CD4-positive, CD25-positive, alpha-beta regulatory T cell (primary cell): ENCODE results near the gene THAP12. TPM values are rescaled to one million over a fixed set of nuclear protein-coding genes. Genes with fewer than 3 reads are reported as not detected.

Experiments
- ATAC-seq, 2 donors: fragments of 150-1000 bp; cut with Tn5 transposase; one replicate each; pipeline ENCODE4 v1.10.0; 2021; ENCODE audit warnings: low read depth in 2 of 2, moderate number of reproducible peaks in 2 of 2, moderate library complexity in 1 of 2
- DNase-seq, 3 donors: peaks; one replicate each; pipeline versions ENCODE4 v3.0.0 to v3.0.0-alpha.2; 2012 to 2022; ENCODE audit warnings: mixed read lengths in 1 of 3
- H3K27ac ChIP-seq: one replicate; pipeline ENCODE4 v1.7.0; 2013; ENCODE audit warnings: mild to moderate bottlenecking, low read length; ENCODE audit not compliant: insufficient read depth, poor library complexity, severe bottlenecking
- H3K27me3 ChIP-seq: one replicate; pipeline ENCODE4 v1.7.0; 2013; ENCODE audit warnings: low read length; ENCODE audit not compliant: control insufficient read depth, insufficient read depth
- H3K36me3 ChIP-seq: one replicate; pipeline ENCODE4 v1.7.0; 2013; ENCODE audit warnings: mild to moderate bottlenecking, low read length, moderate library complexity; ENCODE audit not compliant: control insufficient read depth, insufficient read depth
- H3K4me1 ChIP-seq: 2 replicates; pipeline ENCODE4 v1.7.0; 2013; ENCODE audit warnings: mild to moderate bottlenecking, low read length; ENCODE audit not compliant: insufficient read depth, control insufficient read depth, poor library complexity, severe bottlenecking
- H3K4me3 ChIP-seq: one replicate; pipeline ENCODE4 v1.7.0; 2013; ENCODE audit warnings: low read depth, mild to moderate bottlenecking, low read length, moderate library complexity
- H3K9me3 ChIP-seq, 2 experiments: 1 replicate in 1 of 2; 2 replicates in 1 of 2; pipeline ENCODE4 v1.7.0; 2013; ENCODE audit warnings: low read length in 2 of 2, mild to moderate bottlenecking in 1 of 2, moderate library complexity in 1 of 2; ENCODE audit not compliant: control insufficient read depth in 2 of 2
- H3K27ac Mint-ChIP-seq, 3 donors: one replicate each; pipeline ENCODE4 v1.8.0; 2020 to 2022; ENCODE audit warnings: mild to moderate bottlenecking in 3 of 3, mixed read lengths in 3 of 3, moderate library complexity in 2 of 3
- H3K27me3 Mint-ChIP-seq: one replicate; pipeline ENCODE4 v1.8.0; 2022; ENCODE audit warnings: mild to moderate bottlenecking, mixed read lengths
- H3K36me3 Mint-ChIP-seq: one replicate; pipeline ENCODE4 v1.8.0; 2020; ENCODE audit warnings: mixed read lengths
- H3K4me1 Mint-ChIP-seq, 4 donors: one replicate each; pipeline ENCODE4 v1.8.0; 2020 to 2022; ENCODE audit warnings: mixed read lengths in 4 of 4, mild to moderate bottlenecking in 1 of 4
- H3K4me3 Mint-ChIP-seq, 4 donors: one replicate each; pipeline ENCODE4 v1.8.0; 2020 to 2022; ENCODE audit warnings: mild to moderate bottlenecking in 4 of 4, mixed read lengths in 4 of 4, moderate library complexity in 3 of 4
- H3K9me3 Mint-ChIP-seq, 7 donors: one replicate each; pipeline ENCODE4 v1.8.0; 2020 to 2022; ENCODE audit warnings: mixed read lengths in 7 of 7, mild to moderate bottlenecking in 3 of 7, moderate library complexity in 2 of 7
- polyA plus RNA-seq, 4 donors: library from polyadenylated mRNA; unstranded; fragments of 300-500 nt; fragmentation: Illumina TruSeq; gene quantifications; one replicate each; pipeline ENCODE4 v1.2.3, GENCODE V29; 2021
- total RNA-seq: library from RNA; stranded (reverse); gene quantifications from one replicate; pipeline ENCODE4 v1.2.3, GENCODE V29; 2022

The THAP12 gene, protein sequence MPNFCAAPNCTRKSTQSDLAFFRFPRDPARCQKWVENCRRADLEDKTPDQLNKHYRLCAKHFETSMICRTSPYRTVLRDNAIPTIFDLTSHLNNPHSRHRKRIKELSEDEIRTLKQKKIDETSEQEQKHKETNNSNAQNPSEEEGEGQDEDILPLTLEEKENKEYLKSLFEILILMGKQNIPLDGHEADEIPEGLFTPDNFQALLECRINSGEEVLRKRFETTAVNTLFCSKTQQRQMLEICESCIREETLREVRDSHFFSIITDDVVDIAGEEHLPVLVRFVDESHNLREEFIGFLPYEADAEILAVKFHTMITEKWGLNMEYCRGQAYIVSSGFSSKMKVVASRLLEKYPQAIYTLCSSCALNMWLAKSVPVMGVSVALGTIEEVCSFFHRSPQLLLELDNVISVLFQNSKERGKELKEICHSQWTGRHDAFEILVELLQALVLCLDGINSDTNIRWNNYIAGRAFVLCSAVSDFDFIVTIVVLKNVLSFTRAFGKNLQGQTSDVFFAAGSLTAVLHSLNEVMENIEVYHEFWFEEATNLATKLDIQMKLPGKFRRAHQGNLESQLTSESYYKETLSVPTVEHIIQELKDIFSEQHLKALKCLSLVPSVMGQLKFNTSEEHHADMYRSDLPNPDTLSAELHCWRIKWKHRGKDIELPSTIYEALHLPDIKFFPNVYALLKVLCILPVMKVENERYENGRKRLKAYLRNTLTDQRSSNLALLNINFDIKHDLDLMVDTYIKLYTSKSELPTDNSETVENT
- total RNA-seq (51.2 TPM), polyA plus RNA-seq (10 to 100 TPM; 65.0 to 71.0 (median 66.9) TPM)

DNA sequence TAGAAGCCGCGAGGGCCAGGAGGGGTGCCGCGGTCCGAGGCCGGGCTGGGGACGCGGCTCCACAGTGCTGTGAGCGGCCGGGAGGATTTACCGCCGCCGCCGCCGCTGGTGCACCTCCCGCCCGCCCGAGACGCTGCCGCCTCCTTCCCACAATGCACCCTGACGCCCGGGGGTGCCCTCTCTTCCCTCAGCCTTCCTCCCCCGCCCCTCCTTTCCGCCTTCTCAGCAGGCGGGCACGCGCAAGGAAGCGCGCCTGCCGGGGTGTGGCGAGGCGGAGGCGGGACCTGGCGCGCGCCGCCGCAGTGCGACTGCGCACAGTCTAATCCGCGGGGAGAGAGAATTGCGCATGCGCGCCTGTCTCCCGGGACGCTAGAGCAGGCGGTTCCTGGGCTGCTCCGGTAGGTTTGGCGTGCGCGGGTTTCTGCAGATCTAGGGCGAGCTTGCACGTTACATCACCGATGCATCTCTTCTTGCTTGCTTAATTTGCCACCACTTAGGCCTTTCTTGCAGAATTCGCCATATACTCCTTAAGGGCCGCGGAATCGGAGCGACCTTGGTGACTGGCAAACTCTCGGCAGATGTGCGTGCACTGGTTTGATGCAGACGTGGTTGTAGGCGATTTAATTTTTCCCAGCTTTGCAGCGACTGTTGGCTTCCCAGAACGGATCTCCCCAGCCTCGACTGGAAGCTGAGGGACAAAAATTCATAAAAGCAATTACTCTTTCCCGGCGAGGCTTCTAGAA lies at the start of gene THAP12, which contains the start of gene GVQW3:
Gene THAP12 (minus strand): TSS at position 156 of the 743 bp plus-strand sequence. CDS start 296 bp downstream, outside the sequence.
Gene GVQW3 (plus strand): TSS at position 347 of the 743 bp plus-strand sequence. CDS start 506 bp downstream, outside the sequence.
- Histone ChIP-seq H3K36me3 (peaks cover 2% of the 10 kb centered on the region), H3K27me3 (no peaks in the 10 kb centered on the region), H3K4me1 (peaks cover 44% of the 10 kb centered on the region), H3K4me3 (peak within 1 kb of the TSS; percentile 94), H3K9me3 (no peaks in the 10 kb centered on the region), H3K27ac (peak within 1 kb of the TSS; percentile 64)
- H3K4me1 Mint-ChIP-seq, result peaks cover 27 to 78% (median 61%) of the 10 kb centered on the region in 4 donors
- peak within 1 kb of the TSS; percentile 85 to 93 (median 90) for H3K27ac Mint-ChIP-seq
- H3K27me3 Mint-ChIP-seq, result no peaks in the 10 kb centered on the region
- peaks cover 7% of the 10 kb centered on the region for H3K36me3 Mint-ChIP-seq
- peak; percentile 88 to 91 for ATAC-seq
- H3K4me3 Mint-ChIP-seq, result peak within 1 kb of the TSS; percentile 94 to 99 (median 96)
- H3K9me3 Mint-ChIP-seq, result peaks cover 0 to under 1% (median 0%) of the 10 kb centered on the region in 7 donors
- peak; percentile 96 to 99 (median 98) for DNase-seq

DNA sequence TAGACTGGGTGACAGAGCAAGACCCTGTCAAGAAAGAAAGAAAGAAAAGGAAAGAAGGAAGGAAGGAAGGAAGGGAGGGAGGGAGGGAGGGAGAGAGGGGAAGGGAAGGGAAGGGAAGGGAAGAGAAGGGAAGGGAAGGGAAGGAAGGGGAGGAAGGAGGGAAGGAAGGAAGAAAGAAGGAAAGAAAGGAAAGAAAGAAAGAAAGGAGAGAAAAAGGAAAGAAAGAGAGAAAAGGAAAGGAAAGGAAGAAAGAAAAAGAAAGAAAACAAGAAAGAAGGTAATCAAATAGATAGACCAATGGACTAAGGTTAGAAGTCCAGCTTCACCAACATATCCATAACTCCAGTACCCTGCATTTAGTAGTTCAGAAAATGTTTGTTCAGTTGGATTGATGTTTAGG lies 45.7 kb upstream of the THAP12 start:
- H3K36me3 Mint-ChIP-seq, result no peaks in the 10 kb centered on the region
- H3K9me3 Mint-ChIP-seq, result no peaks in the 10 kb centered on the region
- H3K36me3 ChIP-seq, result no peaks in the 10 kb centered on the region
- H3K27me3 Mint-ChIP-seq, result no peaks in the 10 kb centered on the region
- no peaks in the 10 kb centered on the region for H3K9me3 ChIP-seq
- no peak overlapping the region for H3K27ac ChIP-seq
- H3K4me3 Mint-ChIP-seq, result no peak overlapping the region
- DNase-seq, result no peak
- peaks cover 7% of the 10 kb centered on the region for H3K4me1 ChIP-seq
- ATAC-seq, result no peak
- H3K4me3 ChIP-seq, result no peak overlapping the region
- H3K27ac Mint-ChIP-seq, result no peak overlapping the region
- peaks cover 5 to 10% (median 8%) of the 10 kb centered on the region in 4 donors for H3K4me1 Mint-ChIP-seq
- H3K27me3 ChIP-seq, result no peaks in the 10 kb centered on the region

DNA sequence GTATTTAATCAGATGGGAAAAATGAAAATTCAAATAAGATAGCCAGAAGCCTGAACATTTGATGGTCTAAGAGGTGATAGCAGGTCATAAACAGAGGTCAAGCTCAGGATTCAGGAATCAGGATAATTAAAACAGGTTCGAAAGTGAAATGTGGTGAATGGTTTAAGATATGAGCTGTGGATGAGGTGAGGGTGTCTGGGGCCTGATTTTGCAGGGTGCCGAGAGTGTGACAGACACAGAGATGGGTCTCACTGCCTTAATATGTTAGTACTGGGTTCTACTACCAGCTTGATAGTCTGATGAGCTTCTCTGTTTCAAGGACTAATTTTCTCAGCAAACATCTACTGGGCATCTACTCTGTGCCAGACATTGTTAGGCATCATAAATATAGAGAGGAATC lies 44.0 kb upstream of the THAP12 start:
- no peaks in the 10 kb centered on the region for H3K9me3 ChIP-seq
- peaks cover 7% of the 10 kb centered on the region for H3K4me1 ChIP-seq
- H3K27me3 Mint-ChIP-seq, result no peaks in the 10 kb centered on the region
- peaks cover 5 to 10% (median 8%) of the 10 kb centered on the region in 4 donors for H3K4me1 Mint-ChIP-seq
- ATAC-seq (no peak), DNase-seq (no peak)
- peak overlapping the region in 2 of 3 donors; percentile 3 to 9 for H3K27ac Mint-ChIP-seq
- no peak overlapping the region for H3K27ac ChIP-seq
- no peaks in the 10 kb centered on the region for H3K27me3 ChIP-seq
- no peaks in the 10 kb centered on the region for H3K36me3 ChIP-seq
- no peaks in the 10 kb centered on the region for H3K36me3 Mint-ChIP-seq
- no peak overlapping the region for H3K4me3 ChIP-seq
- no peak overlapping the region for H3K4me3 Mint-ChIP-seq
- no peaks in the 10 kb centered on the region for H3K9me3 Mint-ChIP-seq

DNA sequence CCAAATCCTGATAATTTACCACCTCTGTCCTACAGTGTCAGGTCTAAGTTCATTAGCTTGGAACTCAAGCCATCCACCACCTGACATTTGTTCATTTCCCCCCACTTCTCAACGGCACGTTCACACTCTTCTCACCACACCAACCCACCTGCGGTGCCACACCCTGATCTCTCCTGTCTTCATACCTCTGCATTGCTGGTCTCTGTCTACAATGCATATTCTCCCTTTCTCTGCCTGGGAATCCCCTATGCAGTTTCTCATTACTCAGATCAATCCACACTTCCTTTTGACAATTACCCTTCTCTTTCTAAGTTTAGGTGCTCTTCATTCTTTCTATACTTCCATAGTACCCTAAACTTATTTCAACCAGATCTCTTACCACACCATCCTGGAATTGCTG lies 43.4 kb upstream of the THAP12 start:
- Histone ChIP-seq H3K4me3 (no peak overlapping the region), H3K36me3 (no peaks in the 10 kb centered on the region), H3K27me3 (no peaks in the 10 kb centered on the region), H3K4me1 (peaks cover 7% of the 10 kb centered on the region), H3K27ac (no peak overlapping the region), H3K9me3 (no peaks in the 10 kb centered on the region)
- Mint-ChIP-seq H3K9me3 (no peaks in the 10 kb centered on the region), H3K36me3 (no peaks in the 10 kb centered on the region), H3K27me3 (no peaks in the 10 kb centered on the region), H3K4me3 (no peak overlapping the region), H3K4me1 (peaks cover 5 to 10% (median 8%) of the 10 kb centered on the region in 4 donors), H3K27ac (peak overlapping the region; percentile 1 to 9 (median 3))
- ATAC-seq, result peak in 1 of 2 donors; percentile 34
- peak in 1 of 3 donors; percentile 33 for DNase-seq

DNA sequence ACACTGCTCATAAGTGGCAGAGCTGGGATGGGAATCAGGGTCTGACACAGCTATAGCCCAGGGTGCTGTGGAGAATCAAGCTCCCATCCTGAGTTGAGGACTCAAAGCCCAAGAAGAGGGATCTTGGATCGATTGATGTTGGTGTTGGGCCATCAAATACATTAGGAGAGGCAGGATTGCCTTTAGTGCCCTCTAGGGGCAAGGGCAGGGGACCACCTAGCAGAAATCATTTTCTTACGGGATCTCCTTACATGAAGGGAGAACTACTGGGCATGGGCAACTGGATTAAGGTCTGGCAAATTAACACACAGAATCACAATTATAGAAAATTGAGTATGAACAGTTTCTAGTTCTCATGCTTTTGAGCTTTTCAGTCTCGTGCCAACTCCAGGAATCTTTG lies 39.0 kb upstream of the THAP12 start:
- DNase-seq, result peak in 1 of 3 donors; percentile 22
- no peak overlapping the region for H3K4me3 ChIP-seq

DNA sequence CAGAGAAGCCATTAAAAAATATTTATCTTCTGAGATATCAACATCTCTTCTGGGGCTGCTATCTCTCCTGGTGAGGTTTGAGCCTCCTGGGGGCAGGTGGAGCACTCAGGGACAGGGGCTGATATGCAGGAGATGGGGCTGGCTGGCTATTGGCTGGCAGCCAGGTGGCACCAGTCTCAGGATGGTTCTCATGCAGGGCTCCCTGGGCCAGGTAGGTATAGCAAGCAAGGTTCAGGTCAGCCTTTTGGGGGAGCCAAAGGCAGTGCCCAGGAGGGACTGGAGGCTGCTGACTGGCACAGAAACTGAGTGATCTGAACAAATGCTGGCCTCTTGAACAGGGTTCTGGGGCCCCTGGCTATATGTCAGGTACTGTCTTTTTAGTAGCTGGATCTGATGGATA lies 34.1 kb upstream of the THAP12 start:
- no peaks in the 10 kb centered on the region for H3K4me1 Mint-ChIP-seq
- H3K4me1 ChIP-seq, result no peaks in the 10 kb centered on the region
- DNase-seq, result peak in 1 of 3 donors; percentile 40
- H3K36me3 Mint-ChIP-seq, result no peaks in the 10 kb centered on the region
- H3K36me3 ChIP-seq, result no peaks in the 10 kb centered on the region
- H3K9me3 ChIP-seq, result no peaks in the 10 kb centered on the region
- no peak overlapping the region for H3K4me3 ChIP-seq
- peaks cover 0 to 1% (median 0%) of the 10 kb centered on the region in 7 donors for H3K9me3 Mint-ChIP-seq
- H3K4me3 Mint-ChIP-seq, result no peak overlapping the region
- H3K27me3 Mint-ChIP-seq, result peaks cover 33% of the 10 kb centered on the region
- H3K27ac Mint-ChIP-seq, result no peak overlapping the region
- H3K27me3 ChIP-seq, result no peaks in the 10 kb centered on the region
- no peak overlapping the region for H3K27ac ChIP-seq
- no peak for ATAC-seq

More for the DNA sequence above, 39.0 kb upstream of the THAP12 start:
- no peaks in the 10 kb centered on the region for H3K36me3 ChIP-seq
- Mint-ChIP-seq H3K36me3 (no peaks in the 10 kb centered on the region), H3K4me1 (peaks cover 5 to 10% (median 7%) of the 10 kb centered on the region in 4 donors), H3K27ac (no peak overlapping the region), H3K9me3 (no peaks in the 10 kb centered on the region), H3K27me3 (peaks cover 12% of the 10 kb centered on the region), H3K4me3 (no peak overlapping the region)
- no peak for ATAC-seq
- no peak overlapping the region for H3K27ac ChIP-seq
- peaks cover 7% of the 10 kb centered on the region for H3K4me1 ChIP-seq
- no peaks in the 10 kb centered on the region for H3K9me3 ChIP-seq
- H3K27me3 ChIP-seq, result no peaks in the 10 kb centered on the region

DNA sequence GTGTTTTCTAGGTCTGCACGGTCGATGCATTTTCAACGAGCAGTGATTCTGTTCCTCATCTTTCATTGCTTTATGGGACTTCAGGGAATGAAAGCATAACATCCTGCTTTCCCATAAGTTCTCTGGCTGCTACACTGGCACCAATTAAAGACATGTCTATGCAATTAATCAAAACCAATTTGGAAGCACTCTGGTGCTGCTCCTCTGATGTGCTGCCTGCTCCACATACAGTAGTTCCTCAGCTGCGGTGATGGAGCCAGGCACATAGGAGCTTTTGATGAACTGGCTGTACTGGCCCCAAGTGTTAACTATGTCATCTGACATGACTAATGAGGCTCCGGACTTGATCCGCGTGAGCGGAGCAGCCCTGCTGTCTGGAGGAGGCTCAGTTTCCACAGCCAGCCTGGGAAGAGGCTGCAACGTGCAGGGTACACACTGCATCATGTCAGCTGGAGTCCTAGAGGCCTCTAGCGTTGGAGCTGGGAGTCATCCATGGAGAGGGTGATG lies 30.0 kb upstream of the THAP12 start:
- no peak for ATAC-seq
- no peaks in the 10 kb centered on the region for H3K36me3 Mint-ChIP-seq
- Histone ChIP-seq H3K4me3 (no peak overlapping the region), H3K4me1 (no peaks in the 10 kb centered on the region), H3K27ac (no peak overlapping the region), H3K36me3 (no peaks in the 10 kb centered on the region), H3K27me3 (no peaks in the 10 kb centered on the region), H3K9me3 (no peaks in the 10 kb centered on the region)
- peaks cover 0 to 1% (median 0%) of the 10 kb centered on the region in 7 donors for H3K9me3 Mint-ChIP-seq
- no peak overlapping the region for H3K27ac Mint-ChIP-seq
- DNase-seq, result no peak
- no peaks in the 10 kb centered on the region for H3K4me1 Mint-ChIP-seq
- H3K4me3 Mint-ChIP-seq, result no peak overlapping the region
- H3K27me3 Mint-ChIP-seq, result peaks cover 22% of the 10 kb centered on the region
